Ishikawa (cell line): Measurements from ENCODE around the gene ATP6V0E2.

ENCODE experiments used
- CEBPB ChIP-seq: IDR thresholded peaks from 2 replicates; pipeline ENCODE4 v1.6.1; 2012
- CREB1 ChIP-seq: IDR thresholded peaks from 2 replicates; pipeline ENCODE4 v1.6.1; 2012; ENCODE audit warnings: low read depth
- EGR1 ChIP-seq: IDR thresholded peaks from 2 replicates; pipeline ENCODE4 v1.6.1; 2012
- EP300 ChIP-seq: IDR thresholded peaks from 2 replicates; pipeline ENCODE4 v1.6.1; 2012; ENCODE audit warnings: borderline replicate concordance
- FOXM1 ChIP-seq: IDR thresholded peaks from 2 replicates; pipeline ENCODE4 v1.6.1; 2012; ENCODE audit warnings: low read depth, borderline replicate concordance
- NFIC ChIP-seq: IDR thresholded peaks from 2 replicates; pipeline ENCODE4 v1.6.1; 2012
- RAD21 ChIP-seq: IDR thresholded peaks from 2 replicates; pipeline ENCODE4 v1.6.1; 2012; ENCODE audit warnings: low read depth
- TAF1 ChIP-seq: IDR thresholded peaks from 2 replicates; pipeline ENCODE4 v1.6.1; 2012; ENCODE audit warnings: low read depth, mild to moderate bottlenecking
- TCF12 ChIP-seq: IDR thresholded peaks from 2 replicates; pipeline ENCODE4 v1.6.1; 2012; ENCODE audit warnings: low read depth
- TEAD4 ChIP-seq: IDR thresholded peaks from 2 replicates; pipeline ENCODE4 v1.6.1; 2012
- YY1 ChIP-seq: IDR thresholded peaks from 2 replicates; pipeline ENCODE4 v1.6.1; 2012; ENCODE audit warnings: low read depth
- ZBTB7A ChIP-seq: IDR thresholded peaks from 2 replicates; pipeline ENCODE4 v1.6.1; 2012; ENCODE audit warnings: low read depth
- TF ChIP-seq, protein P1 (sequence below): IDR thresholded peaks from 2 replicates; pipeline ENCODE4 v1.6.1; 2012
- TF ChIP-seq, protein P2 (sequence below): IDR thresholded peaks from 2 replicates; pipeline ENCODE4 v1.6.1; 2012; ENCODE audit warnings: low read depth, mild to moderate bottlenecking
- TF ChIP-seq, protein P3 (sequence below): IDR thresholded peaks from 2 replicates; pipeline ENCODE4 v1.6.1; 2012

ATP6V0E2 gene

DNA sequence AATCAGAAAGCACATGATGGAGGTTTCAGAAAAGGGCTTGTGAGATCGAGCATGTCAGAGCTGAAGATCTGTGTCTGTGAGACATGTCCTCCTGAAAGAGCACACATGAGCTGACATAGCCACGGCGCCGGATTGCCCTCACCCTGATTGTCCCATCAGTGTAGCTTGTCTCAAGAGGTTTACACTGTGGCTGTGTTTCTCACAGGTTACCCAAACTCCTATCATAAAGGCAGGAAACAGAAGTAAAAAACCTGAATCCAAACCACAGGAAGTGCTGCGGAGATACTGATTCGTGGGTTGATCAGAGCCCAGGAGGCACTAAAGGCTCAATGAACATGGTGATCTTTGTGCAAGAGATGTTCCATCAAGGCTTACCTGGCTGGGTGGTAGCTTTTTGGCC is 3.9 kb upstream of the ATP6V0E2 start:
- TF ChIP-seq EP300 = no peak
- TF ChIP-seq EGR1 = no peak
- TF ChIP-seq, protein P1, sequence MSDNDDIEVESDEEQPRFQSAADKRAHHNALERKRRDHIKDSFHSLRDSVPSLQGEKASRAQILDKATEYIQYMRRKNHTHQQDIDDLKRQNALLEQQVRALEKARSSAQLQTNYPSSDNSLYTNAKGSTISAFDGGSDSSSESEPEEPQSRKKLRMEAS = no peak
- TF ChIP-seq YY1 = no peak
- TF ChIP-seq TAF1 = no peak
- TF ChIP-seq CREB1 = no peak

GRCh38 chr7:149870274-149870673 is 3.5 kb upstream of the ATP6V0E2 start:
- no peak for TF ChIP-seq ZBTB7A
- no peak for TF ChIP-seq CEBPB
- no peak for TF ChIP-seq TEAD4
- TF ChIP-seq EP300 = no peak
- no peak for TF ChIP-seq EGR1

DNA sequence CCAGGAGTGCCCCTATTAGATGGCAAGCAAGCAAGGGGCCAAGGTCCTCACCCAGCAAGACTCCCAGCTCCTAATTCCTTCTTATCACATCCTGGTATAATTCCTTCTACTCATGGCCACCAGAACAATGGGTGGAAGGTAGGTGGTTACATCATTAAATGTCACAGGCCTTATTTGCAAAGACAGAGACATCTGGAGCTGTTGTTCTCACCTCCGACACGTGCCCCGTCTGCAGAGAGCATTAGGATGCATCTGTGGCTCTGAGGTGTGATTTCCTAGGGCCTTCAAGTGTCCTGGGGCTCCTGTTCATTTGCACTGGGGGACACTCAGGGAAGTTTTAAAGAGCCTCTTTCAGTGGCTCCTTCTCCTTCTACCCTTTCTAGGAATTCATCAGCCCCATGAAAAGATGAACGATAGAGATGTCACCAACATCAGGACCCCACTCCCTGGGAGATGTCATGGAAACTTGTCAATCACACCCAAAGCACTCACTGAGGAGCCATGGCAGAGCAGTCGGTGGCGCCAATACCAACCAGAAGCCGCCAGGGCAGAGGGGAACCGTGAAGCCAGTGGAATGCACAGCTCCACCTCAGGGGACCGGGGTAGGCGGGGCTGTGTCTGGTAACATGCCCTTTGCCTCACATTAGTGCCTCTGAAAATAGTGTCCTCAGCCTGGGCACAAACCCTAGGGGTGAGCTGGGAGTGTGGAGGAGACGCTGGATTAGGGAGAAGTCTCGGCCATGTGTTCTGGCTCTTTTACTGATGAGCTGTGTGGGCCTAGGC is 2.9 kb upstream of the ATP6V0E2 start:
- TF ChIP-seq ZBTB7A (no peak), FOXM1 (no peak), NFIC (no peak), CEBPB (no peak), CREB1 (no peak), TEAD4 (no peak), TAF1 (no peak), EP300 (no peak), YY1 (no peak), TCF12 (no peak)
- TF ChIP-seq, protein P2, sequence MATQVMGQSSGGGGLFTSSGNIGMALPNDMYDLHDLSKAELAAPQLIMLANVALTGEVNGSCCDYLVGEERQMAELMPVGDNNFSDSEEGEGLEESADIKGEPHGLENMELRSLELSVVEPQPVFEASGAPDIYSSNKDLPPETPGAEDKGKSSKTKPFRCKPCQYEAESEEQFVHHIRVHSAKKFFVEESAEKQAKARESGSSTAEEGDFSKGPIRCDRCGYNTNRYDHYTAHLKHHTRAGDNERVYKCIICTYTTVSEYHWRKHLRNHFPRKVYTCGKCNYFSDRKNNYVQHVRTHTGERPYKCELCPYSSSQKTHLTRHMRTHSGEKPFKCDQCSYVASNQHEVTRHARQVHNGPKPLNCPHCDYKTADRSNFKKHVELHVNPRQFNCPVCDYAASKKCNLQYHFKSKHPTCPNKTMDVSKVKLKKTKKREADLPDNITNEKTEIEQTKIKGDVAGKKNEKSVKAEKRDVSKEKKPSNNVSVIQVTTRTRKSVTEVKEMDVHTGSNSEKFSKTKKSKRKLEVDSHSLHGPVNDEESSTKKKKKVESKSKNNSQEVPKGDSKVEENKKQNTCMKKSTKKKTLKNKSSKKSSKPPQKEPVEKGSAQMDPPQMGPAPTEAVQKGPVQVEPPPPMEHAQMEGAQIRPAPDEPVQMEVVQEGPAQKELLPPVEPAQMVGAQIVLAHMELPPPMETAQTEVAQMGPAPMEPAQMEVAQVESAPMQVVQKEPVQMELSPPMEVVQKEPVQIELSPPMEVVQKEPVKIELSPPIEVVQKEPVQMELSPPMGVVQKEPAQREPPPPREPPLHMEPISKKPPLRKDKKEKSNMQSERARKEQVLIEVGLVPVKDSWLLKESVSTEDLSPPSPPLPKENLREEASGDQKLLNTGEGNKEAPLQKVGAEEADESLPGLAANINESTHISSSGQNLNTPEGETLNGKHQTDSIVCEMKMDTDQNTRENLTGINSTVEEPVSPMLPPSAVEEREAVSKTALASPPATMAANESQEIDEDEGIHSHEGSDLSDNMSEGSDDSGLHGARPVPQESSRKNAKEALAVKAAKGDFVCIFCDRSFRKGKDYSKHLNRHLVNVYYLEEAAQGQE = no peak
- TF ChIP-seq, protein P3, sequence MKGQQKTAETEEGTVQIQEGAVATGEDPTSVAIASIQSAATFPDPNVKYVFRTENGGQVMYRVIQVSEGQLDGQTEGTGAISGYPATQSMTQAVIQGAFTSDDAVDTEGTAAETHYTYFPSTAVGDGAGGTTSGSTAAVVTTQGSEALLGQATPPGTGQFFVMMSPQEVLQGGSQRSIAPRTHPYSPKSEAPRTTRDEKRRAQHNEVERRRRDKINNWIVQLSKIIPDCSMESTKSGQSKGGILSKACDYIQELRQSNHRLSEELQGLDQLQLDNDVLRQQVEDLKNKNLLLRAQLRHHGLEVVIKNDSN = no peak

DNA sequence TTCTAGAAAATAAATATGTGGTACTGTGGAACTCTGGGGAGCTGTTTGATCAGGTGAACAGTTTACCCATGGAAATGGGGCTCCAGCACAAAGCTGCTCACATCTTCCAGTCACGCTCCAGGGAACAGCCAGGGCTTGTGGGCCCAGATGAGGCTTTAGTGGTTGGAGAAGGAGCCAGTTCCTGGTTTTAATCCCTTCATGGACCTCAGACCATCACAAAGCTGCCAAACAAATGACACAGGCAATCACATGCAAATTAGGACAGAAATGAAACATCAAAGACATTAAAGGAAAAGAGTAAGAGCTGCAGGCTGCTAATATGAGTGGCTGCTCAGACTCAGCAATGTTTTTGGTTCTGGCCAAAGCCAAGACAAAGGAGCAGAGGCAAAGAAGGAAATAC is 2.2 kb upstream of the ATP6V0E2 start:
- TF ChIP-seq FOXM1 (no peak), TEAD4 (no peak), TAF1 (no peak), CEBPB (no peak), ZBTB7A (no peak), CREB1 (no peak), EP300 (no peak), YY1 (no peak), TCF12 (no peak), NFIC (no peak), EGR1 (no peak), RAD21 (no peak)
- TF ChIP-seq, protein P2 = no peak
- TF ChIP-seq, protein P1 = no peak
- TF ChIP-seq, protein P3 = no peak

DNA sequence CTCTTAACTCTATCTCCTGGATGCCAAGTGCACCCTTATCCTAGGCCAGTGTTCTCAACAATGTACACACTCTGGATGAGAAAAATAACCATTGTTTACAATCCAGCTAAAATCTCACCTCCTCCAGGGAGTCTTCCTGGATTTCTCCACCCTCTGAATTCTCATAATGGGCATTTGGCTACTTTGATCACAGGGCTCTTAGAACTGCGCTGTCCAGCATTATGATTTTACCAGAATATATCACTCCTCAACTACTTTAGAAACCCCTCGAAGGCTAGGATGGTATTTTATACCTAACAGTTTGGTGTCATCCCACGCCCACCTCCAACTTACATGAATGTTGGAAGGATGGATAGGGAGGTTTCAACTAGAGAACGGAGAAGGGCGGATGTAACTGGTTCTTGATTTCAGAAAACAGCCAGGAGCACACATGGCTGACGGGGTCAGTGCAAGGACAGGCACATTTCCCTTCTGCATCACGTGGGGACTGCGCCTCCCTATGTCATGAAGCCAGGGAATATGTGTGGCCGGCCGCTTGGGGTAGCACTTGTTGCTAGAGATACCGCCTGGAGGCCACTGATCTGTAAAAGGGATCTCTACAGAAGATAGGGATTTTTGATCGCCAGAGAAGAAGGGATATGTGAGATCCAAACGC is 1.2 kb upstream of the ATP6V0E2 start:
- TF ChIP-seq, protein P2 = 0 out of 2 replicates have a peak, but pooled peaks have one; percentile 30
- no peak for TF ChIP-seq RAD21
- TF ChIP-seq CEBPB = no peak
- TF ChIP-seq TCF12 = no peak
- no peak for TF ChIP-seq ZBTB7A
- TF ChIP-seq, protein P3 = peak; percentile 61
- no peak for TF ChIP-seq TAF1
- TF ChIP-seq NFIC = no peak
